HG03280 (cell line): ENCODE data around the gene ATG2B.

Source experiments
- ATAC-seq: cut with Tn5 transposase; IDR thresholded peaks from one replicate; pipeline ENCODE4 v1.9.1; 2021; ENCODE audit warnings: mild to moderate bottlenecking, moderate library complexity; ENCODE audit not compliant: unreplicated experiment

The ATG2B gene

GRCh38 chr14:96362965-96363750 lies at the start of gene ATG2B, which contains the start of gene GSKIP:
Gene ATG2B, minus strand, starts transcription at chr14:96363341. Its CDS starts 365 bp downstream, at chr14:96362976.
Gene GSKIP, plus strand, starts transcription at chr14:96363526. Its CDS starts 18,722 bp downstream, at chr14:96382248.
- ATAC-seq, result peak; percentile 75

GRCh38 chr14:96410119-96410518 lies 47.0 kb upstream of the ATG2B start:
- no peak for ATAC-seq

- ATAC-seq, result no peak
Observed at GRCh38 chr14:96409701-96410100, 46.6 kb upstream of the ATG2B start.

DNA sequence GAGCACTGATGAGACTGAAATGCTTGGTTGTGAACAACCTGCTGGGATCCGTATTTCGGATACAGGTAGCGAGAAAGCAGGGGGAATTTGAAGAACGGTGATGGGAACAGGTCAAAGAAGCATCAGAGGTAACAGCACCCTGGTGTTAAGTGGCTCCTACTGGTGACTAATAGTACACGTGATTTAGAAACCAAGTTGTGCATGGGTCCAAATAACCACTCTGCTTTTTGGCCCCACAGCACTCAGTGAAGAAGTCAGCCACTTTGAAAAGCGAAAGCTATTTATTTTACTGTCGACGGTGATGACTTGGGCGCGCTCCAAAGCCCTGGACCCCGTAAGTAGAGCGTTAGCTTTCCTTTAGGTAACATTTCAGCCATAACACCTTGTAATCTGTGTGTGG lies 45.5 kb upstream of the ATG2B start:
- ATAC-seq, result no peak

- no peak for ATAC-seq
Observed at GRCh38 chr14:96407935-96408570, 44.9 kb upstream of the ATG2B start.

DNA sequence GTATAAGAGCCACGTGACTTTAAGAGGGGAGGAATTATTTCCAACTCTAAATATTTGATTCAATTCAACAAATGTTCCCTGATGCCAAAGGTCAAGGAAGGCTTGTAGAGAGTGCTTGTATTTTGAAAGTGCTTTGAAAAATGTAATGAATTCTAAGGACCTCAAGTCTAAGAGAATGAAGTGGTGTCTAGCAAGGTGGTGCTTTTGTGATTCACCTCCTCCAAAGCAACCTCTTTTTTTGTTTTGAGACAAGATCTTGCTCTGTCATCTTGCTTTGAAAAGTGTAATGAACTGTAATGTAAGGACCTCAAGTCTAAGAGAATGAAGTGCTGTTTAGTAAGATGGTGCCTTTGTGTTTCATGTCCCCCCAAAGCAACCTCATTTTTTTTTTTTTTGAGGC lies 42.5 kb upstream of the ATG2B start:
- no peak for ATAC-seq

GRCh38 chr14:96403409-96403808 lies 40.3 kb upstream of the ATG2B start:
- no peak for ATAC-seq

DNA sequence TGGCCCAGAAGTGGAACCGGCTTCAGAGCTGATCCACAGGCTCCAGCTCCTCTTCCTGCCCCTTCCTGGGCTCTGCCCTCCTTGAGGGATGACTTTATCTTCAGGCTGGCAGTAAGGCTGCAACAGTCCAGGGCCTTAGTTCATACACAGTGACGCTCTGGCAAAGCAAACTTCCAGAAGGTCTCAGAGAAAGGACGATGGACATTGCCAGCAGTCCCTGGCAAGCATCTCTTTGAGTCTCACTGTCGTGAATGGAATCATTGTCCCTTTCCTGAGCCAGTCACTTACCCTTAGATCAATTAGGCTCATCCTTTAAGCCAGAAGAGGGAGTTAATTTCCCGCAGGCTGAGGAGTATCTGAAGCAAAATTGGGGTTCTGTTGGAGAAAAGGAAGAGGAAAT lies 37.4 kb upstream of the ATG2B start:
- no peak for ATAC-seq

DNA sequence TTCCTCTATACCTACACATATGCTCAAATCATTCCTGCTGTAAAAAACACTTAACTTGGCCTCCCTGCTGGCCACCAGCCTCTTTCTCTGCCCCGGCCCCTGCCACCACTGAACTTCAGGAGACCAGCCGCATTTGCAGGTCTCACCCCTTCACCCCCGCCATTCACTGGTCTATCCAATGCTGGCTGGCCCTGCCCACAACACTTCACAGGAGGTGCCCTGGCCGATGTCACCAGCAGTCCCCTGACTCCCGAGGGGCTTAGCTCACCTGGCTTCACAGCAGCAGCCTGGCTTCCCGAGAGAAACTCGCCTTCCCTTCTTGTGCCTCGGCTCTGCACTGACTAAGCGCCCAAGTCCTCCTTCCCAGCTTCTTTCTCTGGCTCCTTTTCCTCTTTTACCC lies 36.3 kb upstream of the ATG2B start:
- no peak for ATAC-seq

DNA sequence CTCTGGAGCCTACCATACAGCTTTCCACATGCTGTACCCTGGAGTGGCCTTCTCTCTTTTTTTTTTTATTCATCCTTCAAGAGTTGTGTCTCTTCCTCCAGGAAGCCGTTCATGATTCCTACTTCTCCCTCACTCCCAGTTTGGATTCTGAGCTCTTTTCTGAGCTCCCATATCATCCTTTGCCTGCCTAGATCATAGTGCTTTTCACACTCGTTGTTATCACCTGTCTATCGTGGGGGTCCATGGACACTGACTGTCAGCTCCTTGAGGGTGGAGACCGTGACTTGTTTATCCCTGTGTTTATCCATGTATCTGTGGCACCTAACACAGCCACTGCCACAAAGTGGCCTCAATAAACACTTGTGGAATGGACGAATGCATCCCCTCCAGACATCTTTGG lies 35.8 kb upstream of the ATG2B start:
- no peak for ATAC-seq

GRCh38 chr14:96398432-96398831 lies 35.3 kb upstream of the ATG2B start:
- ATAC-seq, result no peak

DNA sequence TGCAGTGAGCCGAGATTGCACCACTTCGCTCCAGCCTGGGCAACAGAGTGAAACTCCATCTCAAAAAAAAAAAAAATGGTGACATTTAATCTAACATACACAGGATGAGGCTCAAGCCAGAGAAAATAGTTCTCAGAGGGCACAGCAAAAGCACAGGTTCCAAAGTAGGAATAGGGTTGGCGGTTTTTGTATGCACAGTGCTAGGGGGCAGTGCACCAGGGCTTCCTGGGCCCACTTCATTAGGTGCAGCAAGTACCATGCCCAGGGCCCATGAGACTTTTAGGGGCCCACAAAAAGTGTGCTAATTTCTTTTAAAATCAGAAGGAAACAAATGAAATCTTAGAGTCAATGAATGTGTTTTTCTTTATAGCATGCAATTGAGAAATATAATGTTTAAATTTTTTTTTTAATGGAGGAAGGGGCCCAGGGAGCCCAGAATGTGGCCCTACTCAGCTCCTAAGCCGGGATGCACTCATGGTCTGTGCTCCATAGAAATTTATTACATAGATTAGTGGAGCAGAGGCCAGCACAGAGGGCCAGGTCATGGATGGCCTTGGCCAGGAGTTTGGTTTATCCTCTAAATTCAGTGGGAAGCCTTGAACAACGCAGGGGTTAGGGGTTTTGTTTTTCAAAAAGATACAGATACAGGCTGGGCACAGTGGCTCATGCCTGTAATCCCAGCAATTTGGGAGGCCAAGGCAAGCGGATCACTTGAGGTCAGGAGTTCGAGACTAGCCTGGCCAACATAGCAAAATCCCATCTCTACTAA lies 31.1 kb upstream of the ATG2B start:
- no peak for ATAC-seq

DNA sequence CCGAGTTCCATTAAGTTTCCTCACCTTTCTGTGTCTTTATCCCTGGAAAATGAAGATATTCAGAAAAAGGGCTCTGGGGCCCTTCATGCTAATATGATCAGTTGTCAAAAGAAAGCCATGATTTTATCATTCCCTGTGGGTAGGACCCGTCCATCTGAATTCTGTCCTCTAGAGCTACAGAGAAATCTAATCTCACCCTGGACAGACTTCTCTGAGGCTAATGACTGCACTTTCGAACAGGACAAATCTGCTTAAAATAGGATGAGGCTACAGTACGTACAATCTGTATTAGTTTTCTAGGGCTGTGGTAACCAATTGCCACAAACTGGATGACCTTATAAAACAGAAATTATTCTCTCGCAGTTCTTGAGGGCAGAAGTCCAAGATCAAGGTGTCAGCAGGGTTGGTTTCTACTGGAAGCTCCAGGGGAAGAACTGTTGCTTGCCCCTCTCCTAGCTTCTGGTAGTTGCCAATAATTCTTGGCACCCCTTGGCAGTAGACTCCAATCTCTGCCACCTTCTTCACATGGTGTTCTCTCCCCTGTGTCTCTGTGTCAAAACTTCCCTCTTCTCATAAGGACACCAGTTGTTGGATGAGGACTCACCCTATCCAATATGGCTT lies 30.0 kb upstream of the ATG2B start:
- no peak for ATAC-seq

- peak; percentile 92 for ATAC-seq
Observed at GRCh38 chr14:96391293-96392118, 28.4 kb upstream of the ATG2B start.

GRCh38 chr14:96390965-96391292 lies 27.8 kb upstream of the ATG2B start:
- no peak for ATAC-seq

- ATAC-seq, result no peak
Observed at GRCh38 chr14:96385385-96385784, 22.2 kb upstream of the ATG2B start.

DNA sequence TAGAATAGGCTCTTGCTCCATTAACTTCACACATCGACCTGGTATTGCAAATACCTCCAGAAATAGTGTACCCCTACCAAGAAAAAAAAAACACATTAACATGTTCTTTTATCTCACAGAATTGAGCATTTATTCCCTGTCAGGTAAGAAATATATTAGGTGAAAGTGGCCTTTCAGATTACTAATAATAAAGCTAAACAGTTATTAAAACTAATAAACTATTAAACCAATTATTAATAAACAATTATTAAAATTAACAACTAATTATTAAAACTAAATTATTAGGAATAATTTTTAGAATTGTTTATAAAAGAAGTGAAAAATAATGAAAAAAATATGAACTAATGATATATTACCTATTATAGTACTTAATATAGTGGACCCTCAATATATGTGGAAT lies 21.6 kb upstream of the ATG2B start:
- ATAC-seq, result no peak

DNA sequence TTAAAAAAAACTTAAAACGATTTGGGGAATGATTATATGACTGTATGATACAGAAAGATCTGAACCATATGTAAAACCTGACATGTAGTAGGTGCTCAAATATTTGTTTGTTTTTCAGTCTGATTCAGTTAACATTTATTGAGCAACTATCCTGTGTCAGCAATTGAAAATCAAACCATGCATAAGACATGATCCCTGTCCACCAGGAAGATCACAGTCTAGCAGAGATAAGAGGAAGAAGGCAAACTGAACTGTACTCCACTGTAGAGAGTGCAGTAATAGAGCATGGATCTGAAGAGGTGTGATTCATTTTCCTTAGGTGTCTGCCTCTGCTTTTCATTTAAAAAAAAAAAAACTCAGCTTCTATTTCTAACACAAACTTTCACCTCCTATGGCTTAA lies 20.9 kb upstream of the ATG2B start:
- no peak for ATAC-seq

DNA sequence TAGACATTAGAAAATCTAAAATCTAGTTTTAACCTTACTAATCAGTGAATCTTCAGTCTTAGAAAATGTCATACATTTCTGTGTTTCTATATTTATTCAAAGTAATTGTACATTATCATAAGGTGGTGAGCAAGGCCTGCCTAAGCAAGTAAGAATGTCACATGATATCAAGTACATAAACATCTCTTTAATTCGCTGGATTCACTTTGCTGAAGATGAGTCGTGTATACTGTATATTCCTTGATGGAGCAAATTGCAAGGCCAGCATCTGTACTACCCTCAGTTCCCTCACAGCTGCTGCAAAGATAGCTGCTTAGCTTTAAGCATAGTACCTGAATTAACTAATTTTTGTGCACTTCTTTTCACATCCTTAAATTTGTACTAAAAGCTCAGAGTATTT lies 20.3 kb upstream of the ATG2B start:
- ATAC-seq, result no peak

- ATAC-seq, result peak; percentile 75
Observed at GRCh38 chr14:96380735-96381134, 17.6 kb upstream of the ATG2B start.

GRCh38 chr14:96376093-96376492 lies 13.0 kb upstream of the ATG2B start:
- ATAC-seq, result no peak
